NCI-H2029 (cell line): ENCODE results near the gene HES2.
"Not testable (repeated sequence)": the region's sequence is repeated elsewhere in the genome, so short reads cannot be mapped to it uniquely, and the experiment has no call there.

Experiments used
- DNase-seq: peaks from one replicate; lab custom pipeline; 2025; lab: John Stamatoyannopoulos, UW

HES2 gene

GRCh38 chr1:6385488-6386191, 34.1 kb downstream of the HES2 start:
- DNase-seq: peak; percentile 91

DNA sequence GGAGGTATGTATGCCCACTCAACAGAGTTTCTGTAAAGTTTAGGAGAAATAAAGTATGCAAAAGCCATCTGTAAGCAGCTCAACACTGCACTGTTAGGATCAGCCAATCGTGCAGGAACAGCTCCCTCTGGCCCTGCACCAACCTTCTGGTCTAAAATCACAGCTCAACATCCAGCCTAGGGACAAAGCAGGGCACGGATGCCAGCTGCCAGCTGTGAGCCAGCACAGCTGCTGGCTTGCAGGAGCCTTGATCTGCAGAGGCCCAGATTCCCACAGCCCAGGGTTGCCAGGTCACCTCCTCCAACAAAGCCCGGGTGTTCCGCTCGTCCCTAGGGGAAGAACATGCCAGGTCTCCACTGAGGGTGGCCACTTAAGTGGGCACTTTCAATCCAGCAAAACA, 34.8 kb downstream of the HES2 start:
- DNase-seq: peak; percentile 36

DNA sequence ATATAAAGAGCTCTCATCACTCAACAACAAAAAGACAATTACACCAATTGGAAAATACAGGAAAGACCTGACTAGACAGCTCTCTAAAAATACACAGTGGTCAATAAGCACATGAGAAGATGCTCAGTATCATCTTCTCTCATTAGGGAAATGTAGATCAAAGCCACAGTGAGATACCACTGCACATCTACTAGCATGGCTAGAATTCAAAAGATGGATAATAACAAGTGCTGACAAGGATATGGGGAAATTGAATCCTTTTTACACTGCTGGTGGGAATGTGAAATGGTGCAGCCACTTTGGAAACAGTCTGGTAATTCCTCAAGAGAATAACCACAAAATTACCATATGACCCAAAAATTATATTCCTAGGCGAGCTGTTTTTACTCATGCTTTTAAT, 35.6 kb downstream of the HES2 start:
- no peak for DNase-seq

DNA sequence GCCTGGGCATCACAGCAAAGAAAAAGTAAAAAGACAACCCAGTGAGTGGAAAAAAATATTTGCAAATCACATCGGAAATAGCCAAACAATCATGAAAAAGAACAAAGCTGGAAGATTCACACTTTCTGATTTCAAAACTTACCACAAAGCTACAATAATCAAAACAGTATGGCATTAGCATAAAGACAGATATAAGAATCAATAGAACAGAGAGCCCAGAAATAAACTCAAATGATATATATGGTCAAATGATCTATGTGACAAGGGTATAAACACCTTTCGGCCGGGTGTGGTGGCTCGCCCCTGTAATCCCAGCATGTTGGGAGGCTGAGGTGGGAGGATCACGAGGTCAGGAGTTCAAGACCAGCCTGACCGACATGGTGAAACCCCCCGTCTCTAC, 39.7 kb downstream of the HES2 start:
- no peak for DNase-seq

DNA sequence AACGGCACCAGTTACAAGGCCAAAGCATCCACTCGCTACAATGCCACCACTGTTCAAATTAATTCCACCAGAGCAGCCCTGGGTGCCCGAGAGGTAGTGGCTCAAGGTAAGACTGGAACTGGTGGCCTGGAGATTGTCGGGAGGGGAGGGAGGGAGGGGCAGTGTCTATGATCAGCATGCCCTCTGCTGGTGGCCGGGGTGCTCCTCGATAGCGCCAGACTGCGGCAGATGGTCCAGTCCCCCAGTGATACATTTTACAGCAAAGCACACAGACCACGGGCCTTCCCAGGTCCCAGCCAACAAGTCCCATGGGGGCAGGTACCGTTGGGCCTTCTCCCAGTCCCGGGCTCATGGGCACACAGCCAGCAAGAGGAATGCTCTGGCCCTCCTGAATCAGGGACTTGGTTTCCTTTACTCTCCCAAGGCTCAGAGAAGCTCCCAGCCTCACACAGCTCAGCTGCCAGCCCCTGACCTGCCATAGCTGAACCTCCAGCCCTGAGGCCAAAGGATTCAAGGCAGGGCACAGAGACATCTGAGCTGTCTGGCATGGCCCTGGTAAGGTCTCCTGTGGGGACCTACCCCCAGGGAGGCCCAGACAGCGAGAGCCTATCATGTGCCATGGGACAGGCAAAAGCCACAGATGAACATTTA, 41.5 kb downstream of the HES2 start:
- DNase-seq: no peak

DNA sequence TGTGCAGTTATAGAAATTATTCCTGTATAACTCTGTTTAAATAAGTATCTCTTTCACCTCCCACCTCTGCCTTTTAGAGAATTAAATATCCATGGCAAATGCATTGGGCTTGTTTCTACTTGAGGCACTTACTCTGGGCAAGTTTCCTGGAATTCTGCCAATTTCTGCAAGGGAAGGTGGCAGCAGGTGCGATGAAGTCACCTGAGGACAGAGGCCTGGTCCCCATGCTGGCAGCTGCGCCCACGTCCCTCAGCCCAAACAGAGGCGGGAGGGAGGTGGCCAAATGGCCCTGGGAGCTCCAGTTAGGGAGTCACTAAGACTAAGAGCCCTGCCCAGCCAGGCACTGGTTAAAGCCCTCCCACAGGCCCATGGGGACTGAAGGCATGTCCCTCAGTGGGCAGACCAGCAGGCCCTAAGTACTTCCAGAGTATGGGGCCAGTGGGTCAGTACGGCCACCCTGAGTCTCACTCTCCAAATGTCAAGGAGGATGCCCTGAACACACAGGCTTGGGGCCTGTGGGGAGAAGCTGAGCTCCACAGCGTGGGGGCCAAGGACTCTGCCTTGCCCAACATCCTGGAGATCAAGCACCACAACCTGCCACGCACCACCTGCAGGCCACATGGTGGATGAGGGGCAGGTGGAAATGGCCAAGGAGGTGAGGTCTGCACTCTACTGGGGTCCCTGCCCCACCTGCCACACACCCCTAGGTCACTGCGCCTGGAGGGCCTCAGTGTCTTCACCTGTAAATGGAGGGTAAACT, 45.6 kb downstream of the HES2 start:
- DNase-seq: peak; percentile 80

- DNase-seq: not testable (repeated sequence)
Observed at GRCh38 chr1:6372236-6372635, 47.5 kb downstream of the HES2 start.

DNA sequence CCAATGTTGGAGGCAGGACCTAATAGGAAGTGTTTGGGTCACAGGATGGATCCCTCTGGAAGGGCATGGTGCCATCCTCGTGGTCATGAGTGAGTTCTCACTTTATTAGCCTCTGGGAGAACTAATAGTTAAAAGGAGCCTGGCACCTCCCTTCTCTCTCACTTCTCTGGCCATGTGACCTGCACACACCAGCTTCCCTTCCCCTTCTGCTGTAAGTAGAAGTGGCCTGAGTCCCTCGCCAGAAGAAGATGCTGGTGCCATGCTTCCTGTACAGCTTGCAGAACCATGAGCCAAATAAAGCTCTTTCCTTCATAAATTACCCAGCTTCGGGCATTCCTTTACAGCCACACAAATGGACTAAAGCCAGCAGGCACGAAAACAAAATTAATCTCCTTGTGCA, 49.7 kb downstream of the HES2 start:
- no peak for DNase-seq

GRCh38 chr1:6367381-6368012, 52.2 kb downstream of the HES2 start:
- DNase-seq: no peak

GRCh38 chr1:6365047-6365446, 54.7 kb downstream of the HES2 start:
- no peak for DNase-seq

- peak; percentile 42 for DNase-seq
Observed at GRCh38 chr1:6363085-6363884, 56.4 kb downstream of the HES2 start.
